ENCODE measurements around the gene APOBEC3H. TPM values are rescaled to one million over a fixed set of nuclear protein-coding genes. Genes with fewer than 3 reads are reported as not detected.
"Not testable (repeated sequence)": the region's sequence is repeated elsewhere in the genome, so short reads cannot be mapped to it uniquely, and the experiment has no call there.

APOBEC3H gene
- total and polyA plus RNA-seq, 8 donors: 0.63 to 7.8 TPM; not detected in 6

DNA sequence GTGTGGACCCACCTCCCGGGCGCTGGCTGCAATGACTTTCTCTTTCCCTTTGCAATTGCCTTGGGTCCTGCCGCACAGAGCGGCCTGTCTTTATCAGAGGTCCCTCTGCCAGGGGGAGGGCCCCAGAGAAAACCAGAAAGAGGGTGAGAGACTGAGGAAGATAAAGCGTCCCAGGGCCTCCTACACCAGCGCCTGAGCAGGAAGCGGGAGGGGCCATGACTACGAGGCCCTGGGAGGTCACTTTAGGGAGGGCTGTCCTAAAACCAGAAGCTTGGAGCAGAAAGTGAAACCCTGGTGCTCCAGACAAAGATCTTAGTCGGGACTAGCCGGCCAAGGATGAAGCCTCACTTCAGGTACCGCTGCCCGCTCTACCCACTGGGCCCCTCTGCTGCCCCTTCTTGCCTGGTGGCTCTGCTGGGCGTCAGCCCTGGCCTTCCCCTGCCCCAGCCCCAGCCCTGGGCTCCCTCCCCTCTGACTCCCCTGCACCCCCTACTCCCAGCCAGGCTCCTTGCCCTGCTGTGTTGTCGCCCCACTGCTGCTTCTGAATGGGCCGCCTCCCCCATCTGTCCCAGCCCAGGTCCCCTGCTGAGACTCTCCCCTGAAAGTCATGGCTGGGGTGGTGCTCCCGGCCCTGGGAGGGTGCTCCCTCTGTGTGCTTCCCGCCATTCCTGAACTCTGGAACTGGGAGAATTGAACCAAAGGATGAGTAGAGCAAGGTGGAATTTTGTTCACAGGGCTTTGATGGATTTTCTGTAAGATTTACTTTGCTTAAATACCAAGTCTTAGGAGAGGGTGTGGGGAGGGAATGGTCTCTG, 19.8 kb upstream of the APOBEC3H start, which contains the start of gene APOBEC3G:
Gene APOBEC3G (plus strand): TSS at position 250 of the 815 bp plus-strand sequence. CDS start 87 bp downstream, at position 337.
- intact Hi-C loops (cut with DNase I; ENCODE audit: low total_unique reads); H3K27me3 ChIP-seq; H3K9me3 ChIP-seq: not testable (repeated sequence)
- peak within 1 kb of the TSS; percentile 34 to 87 (median 82) for H3K27ac ChIP-seq
- peak within 1 kb of the TSS; percentile 43 to 61 (median 55) for H3K4me3 ChIP-seq
- DNase-seq: peak; percentile 45 to 67
- H3K4me1 ChIP-seq: peaks cover 6 to 16% (median 12%) of the 10 kb centered on the region in 4 donors
- TF ChIP-seq POLR2AphosphoS5 (IDR thresholded peaks at IDR 0.05): peak in 1 of 3 donors; percentile 28
- H3K36me3 ChIP-seq: peaks cover 0 to 22% (median 19%) of the 10 kb centered on the region in 4 donors
- 10 to 36% (median 14%) methylated on average over 6 to 15 of the region's 17 CpGs for WGBS, 5 donors

DNA sequence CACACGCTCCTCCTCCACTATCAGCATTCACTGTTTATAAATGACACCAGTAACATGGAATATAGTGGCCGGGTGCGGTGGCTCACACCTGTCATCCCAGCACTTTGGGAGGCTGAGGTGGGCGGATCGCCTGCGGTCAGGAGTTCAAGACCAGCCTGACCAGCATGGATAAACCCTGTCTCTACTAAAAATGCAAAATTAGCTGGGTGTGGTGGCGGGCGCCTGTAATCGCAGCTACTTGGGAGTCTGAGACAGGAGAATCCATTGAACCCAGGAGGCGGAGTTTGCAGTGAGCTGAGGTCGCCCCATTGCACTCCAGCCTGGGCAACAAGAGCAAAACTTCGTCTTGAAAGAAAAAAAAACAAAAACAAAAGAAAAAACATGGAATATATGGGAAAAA, 19.1 kb upstream of the APOBEC3H start:
- peak overlapping the region in 4 of 5 donors; percentile 82 to 87 (median 84) for H3K27ac ChIP-seq
- peaks cover 0 to 26% (median 21%) of the 10 kb centered on the region in 4 donors for H3K36me3 ChIP-seq
- intact Hi-C loops (cut with DNase I; ENCODE audit: low total_unique reads); DNase-seq; H3K27me3 ChIP-seq; H3K9me3 ChIP-seq: not testable (repeated sequence)
- WGBS, 5 donors: 83 to 94% (median 89%) methylated on average over 12 of the region's 12 CpGs
- peaks cover 6 to 16% (median 12%) of the 10 kb centered on the region in 4 donors for H3K4me1 ChIP-seq
- peak overlapping the region; percentile 43 to 61 (median 55) for H3K4me3 ChIP-seq

DNA sequence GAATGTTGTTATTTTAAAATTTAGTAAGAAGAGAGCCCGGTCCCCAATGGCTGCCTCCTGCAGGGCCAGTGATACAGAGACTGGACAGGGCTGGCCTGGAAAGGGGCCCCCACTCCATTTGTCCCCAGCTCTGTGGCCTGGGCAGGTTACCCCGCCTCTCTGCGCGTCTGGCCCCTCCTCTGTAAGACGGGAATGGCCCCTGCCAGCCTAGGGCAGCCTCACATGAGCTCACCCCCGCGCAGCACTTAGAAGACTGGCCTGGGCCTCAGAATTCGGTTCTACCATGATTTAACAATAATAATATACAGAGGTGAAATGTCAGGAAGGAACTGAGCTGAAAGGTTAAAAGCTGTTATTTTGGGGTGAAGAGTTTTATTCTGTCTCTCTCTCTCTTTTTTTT, 18.7 kb upstream of the APOBEC3H start:
- H3K36me3 ChIP-seq: peaks cover 0 to 26% (median 21%) of the 10 kb centered on the region in 4 donors
- no peak for DNase-seq
- intact Hi-C loops (cut with DNase I; ENCODE audit: low total_unique reads): no loop called here
- H3K27me3 ChIP-seq: no peaks in the 10 kb centered on the region
- H3K9me3 ChIP-seq: no peaks in the 10 kb centered on the region
- peak overlapping the region in 1 of 4 donors; percentile 61 for H3K4me3 ChIP-seq
- TF ChIP-seq EP300 (IDR thresholded peaks at IDR 0.05) (no peak), POLR2AphosphoS5 (IDR thresholded peaks at IDR 0.05) (no peak), POLR2A (IDR thresholded peaks at IDR 0.05) (no peak)
- TF ChIP-seq, protein P1, sequence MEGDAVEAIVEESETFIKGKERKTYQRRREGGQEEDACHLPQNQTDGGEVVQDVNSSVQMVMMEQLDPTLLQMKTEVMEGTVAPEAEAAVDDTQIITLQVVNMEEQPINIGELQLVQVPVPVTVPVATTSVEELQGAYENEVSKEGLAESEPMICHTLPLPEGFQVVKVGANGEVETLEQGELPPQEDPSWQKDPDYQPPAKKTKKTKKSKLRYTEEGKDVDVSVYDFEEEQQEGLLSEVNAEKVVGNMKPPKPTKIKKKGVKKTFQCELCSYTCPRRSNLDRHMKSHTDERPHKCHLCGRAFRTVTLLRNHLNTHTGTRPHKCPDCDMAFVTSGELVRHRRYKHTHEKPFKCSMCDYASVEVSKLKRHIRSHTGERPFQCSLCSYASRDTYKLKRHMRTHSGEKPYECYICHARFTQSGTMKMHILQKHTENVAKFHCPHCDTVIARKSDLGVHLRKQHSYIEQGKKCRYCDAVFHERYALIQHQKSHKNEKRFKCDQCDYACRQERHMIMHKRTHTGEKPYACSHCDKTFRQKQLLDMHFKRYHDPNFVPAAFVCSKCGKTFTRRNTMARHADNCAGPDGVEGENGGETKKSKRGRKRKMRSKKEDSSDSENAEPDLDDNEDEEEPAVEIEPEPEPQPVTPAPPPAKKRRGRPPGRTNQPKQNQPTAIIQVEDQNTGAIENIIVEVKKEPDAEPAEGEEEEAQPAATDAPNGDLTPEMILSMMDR (IDR thresholded peaks at IDR 0.05): no peak
- 81 to 90% (median 82%) methylated on average over 8 of the region's 8 CpGs for WGBS, 5 donors
- H3K4me1 ChIP-seq: peaks cover 6 to 16% (median 12%) of the 10 kb centered on the region in 4 donors
- peak overlapping the region in 3 of 5 donors; percentile 1 to 87 (median 20) for H3K27ac ChIP-seq

DNA sequence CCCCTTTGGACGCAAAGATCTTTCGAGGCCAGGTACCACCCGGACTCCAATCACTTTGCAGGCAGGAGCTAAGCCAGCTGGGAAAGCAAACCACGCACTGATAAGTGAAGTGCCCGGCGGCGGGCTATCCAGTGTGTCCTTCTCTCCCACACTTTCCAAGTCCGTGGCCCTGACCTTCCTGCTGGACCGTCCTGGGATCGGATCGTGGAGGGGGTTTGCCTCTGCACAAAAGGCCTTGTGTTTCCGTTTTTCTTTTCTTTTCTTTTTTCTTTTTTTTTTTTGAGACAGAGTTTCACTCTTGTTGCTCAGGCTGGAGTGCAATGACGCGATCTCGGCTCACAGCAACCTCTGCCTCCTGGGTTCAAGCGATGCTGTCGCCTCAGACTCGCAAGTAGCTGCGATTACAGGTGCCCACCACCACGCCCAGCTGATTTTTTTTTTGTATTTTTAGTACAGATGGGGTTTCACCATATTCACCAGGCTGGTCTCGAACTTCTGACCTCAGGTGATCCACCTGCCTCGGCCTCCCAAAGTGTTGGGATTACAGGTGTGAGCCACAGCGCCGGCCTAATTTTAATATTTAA, 17.9 kb upstream of the APOBEC3H start:
- DNase-seq; H3K27ac ChIP-seq; H3K27me3 ChIP-seq; intact Hi-C loops (cut with DNase I; ENCODE audit: low total_unique reads); H3K9me3 ChIP-seq: not testable (repeated sequence)
- H3K4me1 ChIP-seq: peaks cover 6 to 16% (median 12%) of the 10 kb centered on the region in 4 donors
- peak overlapping the region in 1 of 4 donors; percentile 61 for H3K4me3 ChIP-seq
- WGBS, 5 donors: 87 to 93% (median 92%) methylated on average over 18 to 24 of the region's 24 CpGs
- H3K36me3 ChIP-seq: peaks cover 0 to 26% (median 21%) of the 10 kb centered on the region in 4 donors

DNA sequence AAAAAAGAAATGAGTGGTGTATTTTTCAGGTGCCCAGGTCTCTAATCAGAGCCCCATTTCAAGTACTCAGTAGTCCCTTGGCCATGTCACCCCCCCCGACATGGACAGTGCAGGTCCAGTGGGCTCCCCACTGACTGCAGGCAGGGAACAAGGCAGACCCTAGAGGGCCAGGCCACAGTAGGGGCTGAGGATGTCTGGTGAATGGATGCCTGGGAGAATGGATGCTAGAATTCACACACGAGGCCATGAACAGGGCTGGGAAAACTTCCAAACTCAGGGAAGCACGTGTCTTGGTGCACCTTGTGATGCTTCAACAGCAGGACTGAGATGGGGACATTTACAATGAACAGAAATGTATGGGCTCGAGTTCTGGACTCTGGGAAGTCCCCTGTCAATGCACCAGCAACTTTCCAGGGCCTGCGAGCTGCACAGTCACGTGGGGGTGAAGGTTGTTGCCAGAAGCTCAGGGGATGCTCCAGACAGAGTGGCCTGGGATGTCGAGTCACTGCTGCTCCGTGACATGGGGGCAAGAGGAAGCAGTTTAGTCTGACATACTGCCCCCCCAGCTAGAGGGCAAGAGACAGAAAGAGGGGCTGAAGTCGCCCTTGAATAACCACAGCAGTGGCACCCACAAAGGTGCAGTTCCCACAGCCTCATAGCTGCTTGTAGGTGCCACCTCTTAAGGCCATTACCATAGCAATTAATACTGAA, 16.8 kb upstream of the APOBEC3H start:
- TF ChIP-seq, protein P1 (IDR thresholded peaks at IDR 0.05): no peak
- TF ChIP-seq POLR2AphosphoS5 (IDR thresholded peaks at IDR 0.05): no peak
- WGBS, 5 donors: 75 to 83% (median 81%) methylated on average over 7 to 9 of the region's 9 CpGs
- no peak overlapping the region for H3K27ac ChIP-seq
- no peak overlapping the region for H3K4me3 ChIP-seq
- H3K27me3 ChIP-seq: no peaks in the 10 kb centered on the region
- H3K36me3 ChIP-seq: peaks cover 0 to 26% (median 21%) of the 10 kb centered on the region in 4 donors
- intact Hi-C loops (cut with DNase I; ENCODE audit: low total_unique reads): no loop called here
- DNase-seq: no peak
- no peaks in the 10 kb centered on the region for H3K9me3 ChIP-seq
- H3K4me1 ChIP-seq: peaks cover 6 to 16% (median 12%) of the 10 kb centered on the region in 4 donors
